ENCODE data around the gene LCORL. TPM values are rescaled to one million over a fixed set of nuclear protein-coding genes. Genes with fewer than 3 reads are reported as not detected.

The LCORL gene
- total RNA-seq, 2 experiments from 2014 or later = 6.3 to 6.5 TPM

- H3K27ac ChIP-seq (ENCODE audit: low read depth in 1 of 2, low read length in 2 of 2) = no peak overlapping the region
- H3K4me3 Mint-ChIP-seq = no peak overlapping the region
- ChIA-PET POLR2A (interaction anchor here (1.0 to 1.2 kb wide), 2 partner anchors 203 to 774 kb away, joined by 3 to 4 read pairs; partner anchors contain the start of gene MED28), CTCF (interaction anchor here (0.7 to 1.6 kb wide), 9 partner anchors 8 to 778 kb away, joined by 3 to 8 read pairs (median 4); partner anchors contain the start of gene LCORL)
- no peaks in the 10 kb centered on the region for H3K36me3 ChIP-seq (ENCODE audit: insufficient read depth, low read length)
- ATAC-seq (ENCODE audit: poor library complexity) = peak; percentile 79
- H3K27me3 ChIP-seq (ENCODE audit: control insufficient read depth in 1 of 2, insufficient read depth in 2 of 2, low read length in 2 of 2) = no peaks in the 10 kb centered on the region
- TF ChIP-seq CTCF (IDR thresholded peaks at IDR 0.05) = peak; percentile 62
- peaks cover 6% of the 10 kb centered on the region for H3K4me1 Mint-ChIP-seq (ENCODE audit: low read depth)
- H3K4me1 ChIP-seq (ENCODE audit: insufficient read depth, low read length) = no peaks in the 10 kb centered on the region
- H3K9me3 ChIP-seq (ENCODE audit: control insufficient read depth in 1 of 2, insufficient read depth in 1 of 2, low read length in 2 of 2) = no peaks in the 10 kb centered on the region
- H3K36me3 Mint-ChIP-seq (ENCODE audit: low read depth) = no peaks in the 10 kb centered on the region
- H3K4me3 ChIP-seq (ENCODE audit: low read length) = no peak overlapping the region
- H3K27me3 Mint-ChIP-seq = no peaks in the 10 kb centered on the region
- intact Hi-C loops (cut with DNase I, micrococcal nuclease) = loop anchor here (1.0 to 10.0 kb wide), 5 partner anchors 202 to 776 kb away; partner anchors contain the start of gene MED28 (in 1 of the 2)
- H3K9me3 Mint-ChIP-seq = no peaks in the 10 kb centered on the region
- DNase-seq = peak in 3 of 14 experiments; percentile 67 to 70 (median 67)
- H3K27ac Mint-ChIP-seq = no peak overlapping the region
Measured at GRCh38 chr4:17817027-17817426, 204.5 kb downstream of the LCORL start.

GRCh38 chr4:17816142-17816541 lies 205.4 kb downstream of the LCORL start:
- H3K27ac ChIP-seq (ENCODE audit: low read depth in 1 of 2, low read length in 2 of 2) = no peak overlapping the region
- no peaks in the 10 kb centered on the region for H3K9me3 ChIP-seq (ENCODE audit: control insufficient read depth in 1 of 2, insufficient read depth in 1 of 2, low read length in 2 of 2)
- H3K27ac Mint-ChIP-seq = no peak overlapping the region
- no peak overlapping the region for H3K4me3 ChIP-seq (ENCODE audit: low read length)
- intact Hi-C loops (cut with DNase I, micrococcal nuclease) = loop anchor here (2.0 to 10.0 kb wide), 4 partner anchors 201 to 777 kb away; partner anchors contain the start of gene MED28 (in 1 of the 2)
- no peak overlapping the region for H3K4me3 Mint-ChIP-seq
- ATAC-seq (ENCODE audit: poor library complexity) (no peak), DNase-seq (no peak)
- H3K27me3 Mint-ChIP-seq = no peaks in the 10 kb centered on the region
- H3K4me1 ChIP-seq (ENCODE audit: insufficient read depth, low read length) = peaks cover 4% of the 10 kb centered on the region
- no peaks in the 10 kb centered on the region for H3K36me3 Mint-ChIP-seq (ENCODE audit: low read depth)
- no peaks in the 10 kb centered on the region for H3K27me3 ChIP-seq (ENCODE audit: control insufficient read depth in 1 of 2, insufficient read depth in 2 of 2, low read length in 2 of 2)
- TF ChIP-seq CTCF (IDR thresholded peaks at IDR 0.05) = no peak
- H3K36me3 ChIP-seq (ENCODE audit: insufficient read depth, low read length) = no peaks in the 10 kb centered on the region
- ChIA-PET POLR2A (no interaction called here), CTCF (interaction anchor here (1.1 to 1.6 kb wide), 3 partner anchors 11 to 240 kb away, joined by 3 to 6 read pairs (median 3); partner anchors contain the start of gene LCORL)
- no peaks in the 10 kb centered on the region for H3K9me3 Mint-ChIP-seq
- peaks cover 14% of the 10 kb centered on the region for H3K4me1 Mint-ChIP-seq (ENCODE audit: low read depth)

- ATAC-seq (ENCODE audit: poor library complexity) = no peak
- H3K36me3 Mint-ChIP-seq (ENCODE audit: low read depth) = peaks cover 15% of the 10 kb centered on the region
- DNase-seq = peak in 3 of 14 experiments; percentile 12 to 60 (median 52)
- Histone ChIP-seq H3K27me3 (ENCODE audit: control insufficient read depth in 1 of 2, insufficient read depth in 2 of 2, low read length in 2 of 2) (no peaks in the 10 kb centered on the region), H3K27ac (ENCODE audit: low read depth in 1 of 2, low read length in 2 of 2) (no peak overlapping the region), H3K36me3 (ENCODE audit: insufficient read depth, low read length) (no peaks in the 10 kb centered on the region), H3K9me3 (ENCODE audit: control insufficient read depth in 1 of 2, insufficient read depth in 1 of 2, low read length in 2 of 2) (no peaks in the 10 kb centered on the region), H3K4me1 (ENCODE audit: insufficient read depth, low read length) (peaks cover 9% of the 10 kb centered on the region), H3K4me3 (ENCODE audit: low read length) (no peak overlapping the region)
- no peak overlapping the region for H3K4me3 Mint-ChIP-seq
- H3K27ac Mint-ChIP-seq = no peak overlapping the region
- peaks cover 31% of the 10 kb centered on the region for H3K4me1 Mint-ChIP-seq (ENCODE audit: low read depth)
- TF ChIP-seq CTCF (IDR thresholded peaks at IDR 0.05) = no peak
- no peaks in the 10 kb centered on the region for H3K9me3 Mint-ChIP-seq
- intact Hi-C loops (cut with DNase I, micrococcal nuclease) = loop anchor here (5.0 to 10.0 kb wide), 4 partner anchors 177 to 477 kb away; partner anchors contain the start of genes LCORL (in 1 of the 2) and MED28 (in 1 of the 2)
- H3K27me3 Mint-ChIP-seq = no peaks in the 10 kb centered on the region
- POLR2A ChIA-PET = no interaction called here
- CTCF ChIA-PET = no interaction called here
Measured at GRCh38 chr4:17814140-17814539, 207.4 kb downstream of the LCORL start.

Measured in CD4-positive, alpha-beta T cell (primary cell).